ENCODE measurements around the gene CLDN5. TPM values are rescaled to one million over a fixed set of nuclear protein-coding genes. Genes with fewer than 3 reads are reported as not detected.

CLDN5 gene
- total and polyA plus RNA-seq, 4 donors: 4.0 to 69.2 (median 24.1) TPM

GRCh38 chr22:19520566-19521305 lies 3.5 kb downstream of the CLDN5 start:
- H3K36me3 ChIP-seq (ENCODE audit: control insufficient read depth in 1 of 2, insufficient read depth in 2 of 2, low read length in 1 of 2): no peaks in the 10 kb centered on the region
- intact Hi-C loops (cut with DNase I): no loop called here
- DNase-seq (peak in 1 of 2 donors; percentile 48), ATAC-seq (ENCODE audit: low FRiP score) (no peak)
- no peak overlapping the region for H3K27ac ChIP-seq (ENCODE audit: low read depth in 1 of 2, low read length in 2 of 2)
- 95 to 96% methylated on average over 10 of the region's 10 CpGs for WGBS, 2 donors
- H3K4me3 ChIP-seq (ENCODE audit: low read length in 2 of 2): no peak overlapping the region
- no peaks in the 10 kb centered on the region for H3K9me3 ChIP-seq (ENCODE audit: control insufficient read depth, low read length)
- H3K4me1 ChIP-seq (ENCODE audit: control insufficient read depth in 1 of 2, insufficient read depth in 2 of 2, low read length in 2 of 2): no peaks in the 10 kb centered on the region
- H3K27me3 ChIP-seq (ENCODE audit: control insufficient read depth in 1 of 2, insufficient read depth in 2 of 2, low read length in 1 of 2): no peaks in the 10 kb centered on the region

- H3K27ac ChIP-seq (ENCODE audit: low read depth in 1 of 2, low read length in 2 of 2): no peak overlapping the region
- H3K4me1 ChIP-seq (ENCODE audit: control insufficient read depth in 1 of 2, insufficient read depth in 2 of 2, low read length in 2 of 2): no peaks in the 10 kb centered on the region
- H3K9me3 ChIP-seq (ENCODE audit: control insufficient read depth, low read length): no peaks in the 10 kb centered on the region
- DNase-seq: peak in 1 of 2 donors; percentile 39
- H3K27me3 ChIP-seq (ENCODE audit: control insufficient read depth in 1 of 2, insufficient read depth in 2 of 2, low read length in 1 of 2): no peaks in the 10 kb centered on the region
- WGBS, 2 donors: 85 to 92% methylated on average over 6 of the region's 6 CpGs
- ATAC-seq (ENCODE audit: low FRiP score): no peak
- intact Hi-C loops (cut with DNase I): no loop called here
- no peaks in the 10 kb centered on the region for H3K36me3 ChIP-seq (ENCODE audit: control insufficient read depth in 1 of 2, insufficient read depth in 2 of 2, low read length in 1 of 2)
- H3K4me3 ChIP-seq (ENCODE audit: low read length in 2 of 2): no peak overlapping the region
Measured at GRCh38 chr22:19520007-19520406, 4.2 kb downstream of the CLDN5 start.

- no peak overlapping the region for H3K4me3 ChIP-seq (ENCODE audit: low read length in 2 of 2)
- WGBS, 2 donors: 85 to 93% methylated on average over 17 of the region's 17 CpGs
- H3K36me3 ChIP-seq (ENCODE audit: control insufficient read depth in 1 of 2, insufficient read depth in 2 of 2, low read length in 1 of 2): no peaks in the 10 kb centered on the region
- H3K27me3 ChIP-seq (ENCODE audit: control insufficient read depth in 1 of 2, insufficient read depth in 2 of 2, low read length in 1 of 2): no peaks in the 10 kb centered on the region
- ATAC-seq (ENCODE audit: low FRiP score) (no peak), DNase-seq (peak in 1 of 2 donors; percentile 65)
- peaks cover 2% of the 10 kb centered on the region for H3K9me3 ChIP-seq (ENCODE audit: control insufficient read depth, low read length)
- intact Hi-C loops (cut with DNase I): loop anchor here in 1 of 2 donors (10.0 kb wide), 1 partner anchor 106 kb away; no protein-coding TSS in a partner anchor
- H3K27ac ChIP-seq (ENCODE audit: low read depth in 1 of 2, low read length in 2 of 2): no peak overlapping the region
- no peaks in the 10 kb centered on the region for H3K4me1 ChIP-seq (ENCODE audit: control insufficient read depth in 1 of 2, insufficient read depth in 2 of 2, low read length in 2 of 2)
Measured at GRCh38 chr22:19519041-19519926, 4.9 kb downstream of the CLDN5 start.

- ATAC-seq (ENCODE audit: low FRiP score) (no peak), DNase-seq (no peak)
- Histone ChIP-seq H3K36me3 (ENCODE audit: control insufficient read depth in 1 of 2, insufficient read depth in 2 of 2, low read length in 1 of 2) (no peaks in the 10 kb centered on the region), H3K9me3 (ENCODE audit: control insufficient read depth, low read length) (peaks cover 2% of the 10 kb centered on the region), H3K27ac (ENCODE audit: low read depth in 1 of 2, low read length in 2 of 2) (no peak overlapping the region), H3K4me3 (ENCODE audit: low read length in 2 of 2) (no peak overlapping the region), H3K4me1 (ENCODE audit: control insufficient read depth in 1 of 2, insufficient read depth in 2 of 2, low read length in 2 of 2) (no peaks in the 10 kb centered on the region), H3K27me3 (ENCODE audit: control insufficient read depth in 1 of 2, insufficient read depth in 2 of 2, low read length in 1 of 2) (no peaks in the 10 kb centered on the region)
- intact Hi-C loops (cut with DNase I): loop anchor here in 1 of 2 donors (10.0 kb wide), 1 partner anchor 106 kb away; no protein-coding TSS in a partner anchor
- WGBS, 2 donors: 89 to 90% methylated on average over 10 of the region's 10 CpGs
Measured at GRCh38 chr22:19518635-19519034, 5.6 kb downstream of the CLDN5 start.

- Histone ChIP-seq H3K9me3 (ENCODE audit: control insufficient read depth, low read length) (peaks cover 2% of the 10 kb centered on the region), H3K4me1 (ENCODE audit: control insufficient read depth in 1 of 2, insufficient read depth in 2 of 2, low read length in 2 of 2) (no peaks in the 10 kb centered on the region), H3K36me3 (ENCODE audit: control insufficient read depth in 1 of 2, insufficient read depth in 2 of 2, low read length in 1 of 2) (no peaks in the 10 kb centered on the region), H3K4me3 (ENCODE audit: low read length in 2 of 2) (no peak overlapping the region), H3K27me3 (ENCODE audit: control insufficient read depth in 1 of 2, insufficient read depth in 2 of 2, low read length in 1 of 2) (no peaks in the 10 kb centered on the region), H3K27ac (ENCODE audit: low read depth in 1 of 2, low read length in 2 of 2) (no peak overlapping the region)
- intact Hi-C loops (cut with DNase I): loop anchor here in 1 of 2 donors (10.0 kb wide), 1 partner anchor 107 kb away; no protein-coding TSS in a partner anchor
- no peak for ATAC-seq (ENCODE audit: low FRiP score)
- peak in 1 of 2 donors; percentile 62 for DNase-seq
- 88 to 95% methylated on average over 11 to 12 of the region's 12 CpGs for WGBS, 2 donors
Measured at GRCh38 chr22:19517919-19518611, 6.1 kb downstream of the CLDN5 start.

GRCh38 chr22:19517171-19517500 lies 7.1 kb downstream of the CLDN5 start:
- intact Hi-C loops (cut with DNase I): loop anchor here in 1 of 2 donors (10.0 kb wide), 1 partner anchor 108 kb away; no protein-coding TSS in a partner anchor
- Histone ChIP-seq H3K4me3 (ENCODE audit: low read length in 2 of 2) (no peak overlapping the region), H3K4me1 (ENCODE audit: control insufficient read depth in 1 of 2, insufficient read depth in 2 of 2, low read length in 2 of 2) (no peaks in the 10 kb centered on the region), H3K27ac (ENCODE audit: low read depth in 1 of 2, low read length in 2 of 2) (no peak overlapping the region), H3K36me3 (ENCODE audit: control insufficient read depth in 1 of 2, insufficient read depth in 2 of 2, low read length in 1 of 2) (no peaks in the 10 kb centered on the region), H3K9me3 (ENCODE audit: control insufficient read depth, low read length) (peaks cover 2% of the 10 kb centered on the region), H3K27me3 (ENCODE audit: control insufficient read depth in 1 of 2, insufficient read depth in 2 of 2, low read length in 1 of 2) (no peaks in the 10 kb centered on the region)
- DNase-seq (peak in 1 of 2 donors; percentile 62), ATAC-seq (ENCODE audit: low FRiP score) (no peak)
- 94 to 96% methylated on average over 10 of the region's 10 CpGs for WGBS, 2 donors

- no peaks in the 10 kb centered on the region for H3K36me3 ChIP-seq (ENCODE audit: control insufficient read depth in 1 of 2, insufficient read depth in 2 of 2, low read length in 1 of 2)
- H3K4me3 ChIP-seq (ENCODE audit: low read length in 2 of 2): no peak overlapping the region
- ATAC-seq (ENCODE audit: low FRiP score): no peak
- H3K9me3 ChIP-seq (ENCODE audit: control insufficient read depth, low read length): peaks cover 2% of the 10 kb centered on the region
- H3K4me1 ChIP-seq (ENCODE audit: control insufficient read depth in 1 of 2, insufficient read depth in 2 of 2, low read length in 2 of 2): no peaks in the 10 kb centered on the region
- DNase-seq: peak in 1 of 2 donors; percentile 72
- H3K27me3 ChIP-seq (ENCODE audit: control insufficient read depth in 1 of 2, insufficient read depth in 2 of 2, low read length in 1 of 2): no peaks in the 10 kb centered on the region
- WGBS, 2 donors: 96% methylated on average over 19 of the region's 19 CpGs
- H3K27ac ChIP-seq (ENCODE audit: low read depth in 1 of 2, low read length in 2 of 2): no peak overlapping the region
- intact Hi-C loops (cut with DNase I): loop anchor here in 1 of 2 donors (10.0 kb wide), 1 partner anchor 108 kb away; no protein-coding TSS in a partner anchor
Measured at GRCh38 chr22:19516378-19517170, 7.6 kb downstream of the CLDN5 start.
